WI38 (cell line): ENCODE results near the gene GPRIN1.

Source experiments
- H3K4me3 ChIP-seq: 2 replicates; pipeline ENCODE4 v1.5.1; 2011; ENCODE audit warnings: low read depth, mild to moderate bottlenecking, control low read depth, low read length
- TF ChIP-seq, protein P1 (sequence below): IDR thresholded peaks from 2 replicates; pipeline ENCODE4 v1.5.1; 2012; ENCODE audit warnings: low read depth, mild to moderate bottlenecking, control low read depth, low read length

GPRIN1 gene

DNA sequence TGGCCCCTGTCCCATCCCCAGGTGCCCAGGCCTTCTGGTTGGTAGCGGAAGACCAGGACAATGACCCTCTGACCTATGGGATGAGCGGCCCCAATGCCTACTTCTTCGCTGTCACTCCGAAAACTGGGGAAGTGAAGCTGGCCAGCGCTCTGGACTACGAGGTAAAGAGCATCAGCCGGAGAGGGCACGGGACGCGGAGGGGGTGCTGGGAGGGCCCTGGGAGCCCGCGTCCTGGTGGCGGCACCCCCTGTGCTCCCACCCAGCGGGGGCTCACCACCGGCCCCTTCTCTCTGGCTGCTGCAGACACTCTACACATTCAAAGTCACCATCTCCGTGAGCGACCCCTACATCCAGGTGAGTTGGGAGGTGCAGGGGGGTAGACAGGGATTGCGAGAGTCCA, 41.3 kb downstream of the GPRIN1 start:
- TF ChIP-seq, protein P1, sequence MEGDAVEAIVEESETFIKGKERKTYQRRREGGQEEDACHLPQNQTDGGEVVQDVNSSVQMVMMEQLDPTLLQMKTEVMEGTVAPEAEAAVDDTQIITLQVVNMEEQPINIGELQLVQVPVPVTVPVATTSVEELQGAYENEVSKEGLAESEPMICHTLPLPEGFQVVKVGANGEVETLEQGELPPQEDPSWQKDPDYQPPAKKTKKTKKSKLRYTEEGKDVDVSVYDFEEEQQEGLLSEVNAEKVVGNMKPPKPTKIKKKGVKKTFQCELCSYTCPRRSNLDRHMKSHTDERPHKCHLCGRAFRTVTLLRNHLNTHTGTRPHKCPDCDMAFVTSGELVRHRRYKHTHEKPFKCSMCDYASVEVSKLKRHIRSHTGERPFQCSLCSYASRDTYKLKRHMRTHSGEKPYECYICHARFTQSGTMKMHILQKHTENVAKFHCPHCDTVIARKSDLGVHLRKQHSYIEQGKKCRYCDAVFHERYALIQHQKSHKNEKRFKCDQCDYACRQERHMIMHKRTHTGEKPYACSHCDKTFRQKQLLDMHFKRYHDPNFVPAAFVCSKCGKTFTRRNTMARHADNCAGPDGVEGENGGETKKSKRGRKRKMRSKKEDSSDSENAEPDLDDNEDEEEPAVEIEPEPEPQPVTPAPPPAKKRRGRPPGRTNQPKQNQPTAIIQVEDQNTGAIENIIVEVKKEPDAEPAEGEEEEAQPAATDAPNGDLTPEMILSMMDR = no peak
- no peak overlapping the region for H3K4me3 ChIP-seq

DNA sequence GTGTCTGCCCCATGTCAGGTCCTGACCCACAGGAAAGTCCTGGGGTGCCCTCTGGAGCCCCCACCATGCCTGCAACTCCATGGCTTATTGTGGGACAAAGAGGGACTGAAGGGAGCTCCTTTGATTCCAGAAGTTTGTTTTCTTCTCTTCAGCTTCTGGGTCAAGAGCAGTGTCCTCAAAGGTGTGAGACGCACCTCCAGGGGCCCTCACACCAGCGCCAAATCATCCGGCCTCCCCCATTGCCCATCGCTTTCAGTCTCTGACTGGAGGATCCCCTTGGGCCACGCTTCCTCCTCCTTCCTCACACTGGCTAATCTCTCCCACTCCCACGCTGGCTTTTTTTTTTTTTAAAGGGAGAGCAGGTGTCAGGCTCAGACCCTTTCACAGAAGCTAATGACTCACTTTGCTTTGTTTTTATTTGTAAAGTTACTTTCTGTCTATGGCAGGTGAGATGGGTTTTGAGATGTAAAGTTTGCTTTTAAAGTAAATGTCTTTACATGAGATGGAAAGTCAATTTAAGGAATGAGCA, 44.1 kb downstream of the GPRIN1 start:
- TF ChIP-seq, protein P1 = no peak

DNA sequence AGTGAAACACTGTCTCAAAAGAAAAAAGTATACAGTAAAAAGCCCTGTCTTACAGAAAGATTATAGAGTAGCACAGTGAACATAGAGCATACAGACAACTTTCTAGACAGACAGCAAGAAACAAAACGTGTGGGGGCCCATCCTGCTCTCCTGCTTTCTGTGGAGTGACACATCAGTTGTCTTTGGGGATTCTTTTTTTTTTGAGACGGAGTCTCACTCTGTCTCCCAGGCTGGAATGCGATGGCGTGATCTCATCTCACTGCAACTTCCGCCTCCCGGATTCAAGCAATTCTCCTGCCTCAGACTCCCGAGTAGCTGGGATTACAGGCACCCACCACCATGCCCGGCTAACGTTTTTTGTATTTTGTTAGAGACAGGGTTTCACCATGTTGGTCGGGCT, 46.0 kb downstream of the GPRIN1 start:
- TF ChIP-seq, protein P1 = no peak
- H3K4me3 ChIP-seq = no peak overlapping the region

More for the DNA sequence above, 44.1 kb downstream of the GPRIN1 start:
- no peak overlapping the region for H3K4me3 ChIP-seq

DNA sequence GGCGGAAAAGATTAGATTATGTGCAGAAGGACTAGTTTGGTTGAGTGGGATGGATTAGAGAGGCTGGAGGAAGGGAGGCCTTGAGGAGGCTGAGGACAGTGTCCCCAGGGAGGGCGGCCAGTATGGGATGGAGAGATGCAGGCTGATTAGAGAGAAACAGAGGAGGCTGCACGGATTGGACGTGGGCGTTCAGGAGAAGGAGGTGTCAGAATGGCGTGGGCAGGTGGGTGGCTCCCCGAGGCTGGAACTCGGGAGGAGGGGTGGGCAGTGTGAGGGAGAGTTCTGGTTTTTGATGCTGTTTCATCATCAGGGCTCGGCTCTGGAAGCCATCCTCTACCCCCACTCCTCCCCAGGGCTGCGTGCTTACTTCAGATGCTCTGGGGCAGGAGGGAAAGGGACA, 47.8 kb downstream of the GPRIN1 start:
- TF ChIP-seq, protein P1 = no peak
- H3K4me3 ChIP-seq = no peak overlapping the region

DNA sequence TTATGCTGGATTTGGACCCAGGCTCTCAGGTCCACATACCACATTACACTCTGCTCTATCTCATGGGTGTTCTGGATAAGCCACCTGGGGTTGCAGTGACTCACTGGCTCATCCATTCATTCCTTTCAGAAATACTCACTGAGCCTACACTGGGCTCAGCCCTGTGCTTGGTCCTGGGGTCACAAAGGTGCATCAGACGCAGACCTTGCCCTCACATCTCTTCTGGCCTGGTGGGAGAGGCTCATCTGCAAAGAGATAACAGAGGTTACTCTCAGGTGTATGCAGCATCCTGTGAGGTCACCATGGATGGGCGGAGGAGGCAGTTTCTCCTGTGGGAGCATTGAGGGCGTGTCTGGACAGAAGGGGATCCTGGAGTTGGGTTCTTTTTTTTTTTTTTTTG, 48.7 kb downstream of the GPRIN1 start:
- no peak overlapping the region for H3K4me3 ChIP-seq
- TF ChIP-seq, protein P1 = no peak

DNA sequence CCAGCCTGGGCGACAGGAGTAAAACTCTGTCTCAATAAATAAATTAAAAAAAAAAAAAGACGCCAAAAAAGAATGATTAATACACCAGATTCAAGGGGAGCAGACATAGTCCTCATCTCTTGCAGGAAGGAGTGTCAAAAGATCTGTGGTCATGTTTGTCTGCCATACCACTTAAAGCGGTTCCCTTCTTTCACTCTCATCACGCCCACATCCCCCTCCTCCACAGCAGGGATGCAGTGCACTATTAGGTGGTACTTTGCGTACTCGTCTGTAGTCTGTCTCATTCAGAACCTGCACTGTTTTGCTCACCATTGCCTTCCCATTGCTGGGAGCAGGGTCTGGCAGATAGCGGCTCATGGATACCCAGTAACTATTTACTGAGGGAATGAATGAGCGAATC, 49.6 kb downstream of the GPRIN1 start:
- TF ChIP-seq, protein P1 = no peak
- no peak overlapping the region for H3K4me3 ChIP-seq

DNA sequence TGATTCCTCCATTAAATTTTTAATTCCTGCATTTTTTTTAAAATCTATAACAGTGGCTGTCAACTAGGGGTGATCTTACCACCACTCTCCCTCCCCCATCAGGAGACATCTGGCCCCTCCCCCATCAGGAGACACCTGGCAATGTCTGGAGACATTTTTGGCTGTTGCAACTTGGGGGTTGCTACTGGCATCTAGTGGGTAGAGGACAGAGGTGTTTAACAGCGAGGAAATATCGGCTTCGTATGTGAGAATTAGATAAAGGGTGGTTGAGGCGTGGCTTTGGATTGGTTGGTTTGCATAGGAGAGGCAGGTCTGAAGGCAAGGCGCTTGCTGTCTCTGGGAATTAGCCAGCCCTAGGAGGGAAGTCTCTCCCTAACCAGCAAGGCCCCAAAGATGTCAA, 50.3 kb downstream of the GPRIN1 start:
- TF ChIP-seq, protein P1 = no peak
- H3K4me3 ChIP-seq = no peak overlapping the region
